Liver (tissue), 9 donors: ENCODE data around the gene CCDC137. TPM values are rescaled to one million over a fixed set of nuclear protein-coding genes. Genes with fewer than 3 reads are reported as not detected.

ENCODE experiments used
- DNase-seq: peaks from one replicate; pipeline ENCODE4 v3.0.0-alpha.2; 2017; ENCODE audit warnings: low spot score
- H3K27ac ChIP-seq, 2 donors: one replicate each; pipeline ENCODE4 v1.7.0; 2013; ENCODE audit warnings: inconsistent platforms in 2 of 2, low read length in 2 of 2, control low read depth in 1 of 2, low read depth in 1 of 2, mild to moderate bottlenecking in 1 of 2
- H3K27me3 ChIP-seq, 4 donors: one replicate each; pipeline versions ENCODE4 v1.6.1 to v1.7.0; 2013; ENCODE audit warnings: low read length in 3 of 4, inconsistent platforms in 1 of 4, mild to moderate bottlenecking in 1 of 4, moderate library complexity in 1 of 4; ENCODE audit not compliant: control insufficient read depth in 4 of 4, insufficient read depth in 4 of 4
- H3K36me3 ChIP-seq, 4 donors: one replicate each; pipeline versions ENCODE4 v1.6.1 to v1.7.0; 2013; ENCODE audit warnings: low read length in 3 of 4, mild to moderate bottlenecking in 3 of 4, low read depth in 1 of 4, moderate library complexity in 1 of 4; ENCODE audit not compliant: control insufficient read depth in 4 of 4, insufficient read depth in 3 of 4
- H3K4me1 ChIP-seq, 4 donors: one replicate each; pipeline versions ENCODE4 v1.6.1 to v1.7.0; 2013; ENCODE audit warnings: low read length in 3 of 4, mild to moderate bottlenecking in 3 of 4, moderate library complexity in 1 of 4; ENCODE audit not compliant: control insufficient read depth in 4 of 4, insufficient read depth in 4 of 4
- H3K4me3 ChIP-seq, 3 donors: one replicate each; pipeline versions ENCODE4 v1.6.1 to v1.7.0; 2013; ENCODE audit warnings: low read length in 3 of 3, control low read depth in 1 of 3, low read depth in 1 of 3, mild to moderate bottlenecking in 1 of 3
- H3K9ac ChIP-seq, 2 donors: one replicate each; pipeline ENCODE4 v1.7.0; 2013; ENCODE audit warnings: low read length in 2 of 2, mild to moderate bottlenecking in 2 of 2, moderate library complexity in 2 of 2, control low read depth in 1 of 2, low read depth in 1 of 2
- H3K9me3 ChIP-seq, 4 donors: one replicate each; pipeline versions ENCODE4 v1.6.1 to v1.7.0; 2013; ENCODE audit warnings: low read length in 3 of 4; ENCODE audit not compliant: control insufficient read depth in 4 of 4
- CTCF ChIP-seq: fragments of 150-350 bp; IDR thresholded peaks from 2 replicates; pipeline ENCODE4 v1.5.1; 2017; ENCODE audit warnings: improper control_type of control experiment, low read depth, low read length; ENCODE audit not compliant: missing input control
- EGR1 ChIP-seq, 2 donors: IDR thresholded peaks; 2 replicates each; pipeline ENCODE4 v1.6.1; 2016 to 2018; ENCODE audit warnings: antibody characterized with exemption in 2 of 2, low read depth in 2 of 2
- FOXA1 ChIP-seq: IDR thresholded peaks from 2 replicates; pipeline ENCODE4 v1.6.1; 2016; ENCODE audit warnings: antibody characterized with exemption
- FOXA2 ChIP-seq: IDR thresholded peaks from 2 replicates; pipeline ENCODE4 v1.6.1; 2016; ENCODE audit warnings: antibody characterized with exemption
- GABPA ChIP-seq, 2 donors: IDR thresholded peaks in 1 of 2; conservative IDR thresholded peaks in 1 of 2; 2 replicates each; pipeline ENCODE4 v1.6.1; 2016; ENCODE audit warnings: antibody characterized with exemption in 2 of 2, mild to moderate bottlenecking in 1 of 2, moderate library complexity in 1 of 2
- HNF4A ChIP-seq, 2 donors: conservative IDR thresholded peaks; 2 replicates each; pipeline ENCODE4 v1.6.1; 2016; ENCODE audit warnings: antibody characterized with exemption in 2 of 2, mild to moderate bottlenecking in 2 of 2
- HNF4G ChIP-seq: IDR thresholded peaks from 2 replicates; pipeline ENCODE4 v1.6.1; 2016; ENCODE audit warnings: antibody characterized with exemption
- JUND ChIP-seq, 2 donors: IDR thresholded peaks; 2 replicates each; pipeline ENCODE4 v1.6.1; 2016; ENCODE audit warnings: antibody characterized with exemption in 2 of 2
- NR2F2 ChIP-seq: IDR thresholded peaks from 2 replicates; pipeline ENCODE4 v1.6.1; 2016; ENCODE audit warnings: antibody characterized with exemption
- RAD21 ChIP-seq, 2 donors: IDR thresholded peaks; 2 replicates each; pipeline ENCODE4 v1.6.1; 2016; ENCODE audit warnings: antibody characterized with exemption in 2 of 2, mild to moderate bottlenecking in 2 of 2
- REST ChIP-seq: IDR thresholded peaks from 2 replicates; pipeline ENCODE4 v1.6.1; 2016; ENCODE audit warnings: antibody characterized with exemption, mild to moderate bottlenecking
- RXRA ChIP-seq, 2 donors: IDR thresholded peaks; 2 replicates each; pipeline ENCODE4 v1.6.1; 2017 to 2018; ENCODE audit warnings: antibody characterized with exemption in 2 of 2, mild to moderate bottlenecking in 1 of 2
- WGBS: extraction: QIAGEN DNeasy Blood & Tissue Kit; methylation state at CpG from one replicate; pipeline ENCODE4 v1.1.7; 2013; 5-methylcytosine and 5-hydroxymethylcytosine counted together
- polyA plus RNA-seq, 2 donors: library from polyadenylated mRNA; stranded (reverse) in 1 of 2; unstranded in 1 of 2; fragments of 200-250 nt in 1 of 2; fragments of >200 nt in 1 of 2; fragmentation: Nextera tagmentation in 1 of 2; extraction: Ambion mirVana in 1 of 2; gene quantifications; one replicate each; pipeline versions ENCODE4 v1.2.1 to v1.2.3, GENCODE V29; 2013 to 2015
- total RNA-seq, 2 donors: library from RNA; depleted of rRNA; stranded (reverse); fragments of >200 nt; gene quantifications; one replicate each; pipeline ENCODE4 v1.2.3, GENCODE V29; 2014
- TF ChIP-seq, protein P1 (sequence below): IDR thresholded peaks from 2 replicates; pipeline ENCODE4 v1.6.1; 2016; ENCODE audit warnings: antibody characterized with exemption
- TF ChIP-seq, protein P2 (sequence below): IDR thresholded peaks from 2 replicates; pipeline ENCODE4 v1.6.1; 2016; ENCODE audit warnings: antibody characterized with exemption
- TF ChIP-seq, protein P3 (sequence below): IDR thresholded peaks from 2 replicates; pipeline ENCODE4 v1.6.1; 2016; ENCODE audit warnings: antibody characterized with exemption
- donor health status: healthy.
- donor health status: healthy.
- donor health status: healthy.
- donor health status: healthy.
- donor health status: healthy.

Gene CCDC137
- total and polyA plus RNA-seq, 4 donors: 4.3 to 6.9 (median 5.2) TPM

GRCh38 chr17:81681672-81682071, 15.1 kb downstream of the CCDC137 start:
- Histone ChIP-seq H3K27ac (no peak overlapping the region), H3K9ac (no peak overlapping the region), H3K9me3 (no peaks in the 10 kb centered on the region), H3K27me3 (no peaks in the 10 kb centered on the region), H3K36me3 (peaks cover 0 to 5% (median 4%) of the 10 kb centered on the region in 4 donors), H3K4me3 (no peak overlapping the region), H3K4me1 (peaks cover 16 to 57% (median 43%) of the 10 kb centered on the region in 4 donors)
- DNase-seq: no peak
- WGBS: 70% methylated on average over 17 of the region's 17 CpGs
- TF ChIP-seq RXRA (IDR thresholded peaks at IDR 0.05): no peak
- no peak for TF ChIP-seq FOXA1
- TF ChIP-seq FOXA2: no peak
- TF ChIP-seq GABPA (IDR thresholded peaks at IDR 0.05 in 1 of 2, conservative IDR thresholded peaks at IDR 0.05 in 1 of 2): no peak
- TF ChIP-seq CTCF: no peak
- no peak for TF ChIP-seq REST
- TF ChIP-seq, protein P1, sequence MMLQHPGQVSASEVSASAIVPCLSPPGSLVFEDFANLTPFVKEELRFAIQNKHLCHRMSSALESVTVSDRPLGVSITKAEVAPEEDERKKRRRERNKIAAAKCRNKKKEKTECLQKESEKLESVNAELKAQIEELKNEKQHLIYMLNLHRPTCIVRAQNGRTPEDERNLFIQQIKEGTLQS: no peak
- no peak for TF ChIP-seq HNF4G
- TF ChIP-seq RAD21 (IDR thresholded peaks at IDR 0.05): no peak
- TF ChIP-seq JUND (IDR thresholded peaks at IDR 0.05): no peak
- TF ChIP-seq, protein P2, sequence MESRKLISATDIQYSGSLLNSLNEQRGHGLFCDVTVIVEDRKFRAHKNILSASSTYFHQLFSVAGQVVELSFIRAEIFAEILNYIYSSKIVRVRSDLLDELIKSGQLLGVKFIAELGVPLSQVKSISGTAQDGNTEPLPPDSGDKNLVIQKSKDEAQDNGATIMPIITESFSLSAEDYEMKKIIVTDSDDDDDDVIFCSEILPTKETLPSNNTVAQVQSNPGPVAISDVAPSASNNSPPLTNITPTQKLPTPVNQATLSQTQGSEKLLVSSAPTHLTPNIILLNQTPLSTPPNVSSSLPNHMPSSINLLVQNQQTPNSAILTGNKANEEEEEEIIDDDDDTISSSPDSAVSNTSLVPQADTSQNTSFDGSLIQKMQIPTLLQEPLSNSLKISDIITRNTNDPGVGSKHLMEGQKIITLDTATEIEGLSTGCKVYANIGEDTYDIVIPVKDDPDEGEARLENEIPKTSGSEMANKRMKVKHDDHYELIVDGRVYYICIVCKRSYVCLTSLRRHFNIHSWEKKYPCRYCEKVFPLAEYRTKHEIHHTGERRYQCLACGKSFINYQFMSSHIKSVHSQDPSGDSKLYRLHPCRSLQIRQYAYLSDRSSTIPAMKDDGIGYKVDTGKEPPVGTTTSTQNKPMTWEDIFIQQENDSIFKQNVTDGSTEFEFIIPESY: no peak

DNA sequence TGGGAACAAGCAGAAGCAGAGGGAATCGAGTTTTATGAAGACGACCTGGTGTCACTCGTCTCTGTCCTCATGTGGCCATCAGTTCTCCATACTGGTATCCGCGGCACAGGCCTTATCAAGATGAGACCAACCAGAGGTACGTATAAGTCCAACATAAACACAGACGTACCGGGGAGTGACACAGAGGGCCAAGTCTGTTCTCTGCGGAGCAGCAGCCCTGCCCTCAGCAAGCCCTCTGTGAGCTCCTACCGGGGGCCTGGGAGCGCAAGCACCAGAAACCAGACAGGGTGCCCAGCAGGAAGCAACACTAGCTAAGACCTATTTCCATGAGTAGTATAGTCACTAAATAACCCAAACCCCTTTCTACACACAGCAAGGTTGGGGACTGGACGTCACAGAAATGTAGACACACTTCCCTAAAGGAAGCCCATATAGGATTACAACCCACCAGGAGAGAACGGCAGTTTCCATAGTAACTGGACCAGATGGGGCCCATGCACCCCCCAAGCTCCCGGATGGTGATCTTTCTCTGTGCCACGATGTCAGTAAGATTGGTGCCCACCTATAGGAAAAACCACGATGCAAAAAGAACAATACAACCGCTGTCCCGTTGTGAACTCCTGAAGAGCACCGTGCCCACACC, 16.1 kb downstream of the CCDC137 start:
- Histone ChIP-seq H3K9me3 (no peaks in the 10 kb centered on the region), H3K4me1 (peaks cover 16 to 54% (median 43%) of the 10 kb centered on the region in 4 donors), H3K4me3 (peak overlapping the region; percentile 70 to 86 (median 71)), H3K27ac (peak overlapping the region; percentile 41 to 67), H3K9ac (no peak overlapping the region), H3K27me3 (no peaks in the 10 kb centered on the region), H3K36me3 (peaks cover 0 to 13% (median 6%) of the 10 kb centered on the region in 4 donors)
- DNase-seq: no peak
- 43% methylated on average over 19 of the region's 19 CpGs for WGBS
- TF ChIP-seq HNF4G: no peak
- no peak for TF ChIP-seq FOXA2
- TF ChIP-seq, protein P3, sequence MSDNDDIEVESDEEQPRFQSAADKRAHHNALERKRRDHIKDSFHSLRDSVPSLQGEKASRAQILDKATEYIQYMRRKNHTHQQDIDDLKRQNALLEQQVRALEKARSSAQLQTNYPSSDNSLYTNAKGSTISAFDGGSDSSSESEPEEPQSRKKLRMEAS: no peak
- TF ChIP-seq NR2F2: no peak
- TF ChIP-seq JUND (IDR thresholded peaks at IDR 0.05): no peak
- no peak for TF ChIP-seq HNF4A (conservative IDR thresholded peaks at IDR 0.05)
- no peak for TF ChIP-seq EGR1 (IDR thresholded peaks at IDR 0.05; ENCODE audit: low read depth in 2 of 2)
